ENCODE measurements around the gene COL4A4. TPM values are rescaled to one million over a fixed set of nuclear protein-coding genes. Genes with fewer than 3 reads are reported as not detected.

The COL4A4 gene
- total and polyA plus RNA-seq, 10 donors, result 2.0 to 8.4 (median 5.4) TPM

- no peaks in the 10 kb centered on the region for H3K4me1 ChIP-seq
- H3K27me3 ChIP-seq (replicated peaks in 1 of 7), result no peaks in the 10 kb centered on the region
- WGBS, 5 donors, result 58 to 66% (median 62%) methylated on average over 3 of the region's 3 CpGs
- H3K27ac ChIP-seq, result no peak overlapping the region
- H3K36me3 ChIP-seq, result peaks cover 0 to 5% (median 0%) of the 10 kb centered on the region in 6 donors
- no peak overlapping the region for H3K4me3 ChIP-seq
- no peak for TF ChIP-seq POLR2A (IDR thresholded peaks at IDR 0.05)
- TF ChIP-seq POLR2AphosphoS5 (IDR thresholded peaks at IDR 0.05), result no peak
- no peak for TF ChIP-seq CTCF (IDR thresholded peaks at IDR 0.05 in 8 of 11, conservative IDR thresholded peaks at IDR 0.05 in 3 of 11)
- intact Hi-C loops (cut with DNase I; ENCODE audit: low total_unique reads), result no loop called here
- no peak for DNase-seq
- no peaks in the 10 kb centered on the region for H3K9me3 ChIP-seq
Observed at GRCh38 chr2:227022608-227023007, 141.4 kb downstream of the COL4A4 start.

GRCh38 chr2:227020416-227020815 is 143.6 kb downstream of the COL4A4 start:
- H3K9me3 ChIP-seq, result no peaks in the 10 kb centered on the region
- H3K27me3 ChIP-seq (replicated peaks in 1 of 7), result no peaks in the 10 kb centered on the region
- H3K4me1 ChIP-seq, result no peaks in the 10 kb centered on the region
- no peak for DNase-seq
- no peak overlapping the region for H3K4me3 ChIP-seq
- no peak overlapping the region for H3K27ac ChIP-seq
- 55 to 67% (median 63%) methylated on average over 2 of the region's 2 CpGs for WGBS, 5 donors
- intact Hi-C loops (cut with DNase I; ENCODE audit: low total_unique reads), result no loop called here
- TF ChIP-seq CTCF (IDR thresholded peaks at IDR 0.05 in 8 of 11, conservative IDR thresholded peaks at IDR 0.05 in 3 of 11), result no peak
- no peak for TF ChIP-seq POLR2A (IDR thresholded peaks at IDR 0.05)
- TF ChIP-seq POLR2AphosphoS5 (IDR thresholded peaks at IDR 0.05), result no peak
- H3K36me3 ChIP-seq, result peaks cover 0 to 5% (median 0%) of the 10 kb centered on the region in 6 donors

- H3K27ac ChIP-seq, result no peak overlapping the region
- no peak for TF ChIP-seq CTCF (IDR thresholded peaks at IDR 0.05 in 8 of 11, conservative IDR thresholded peaks at IDR 0.05 in 3 of 11)
- TF ChIP-seq POLR2A (IDR thresholded peaks at IDR 0.05), result no peak
- TF ChIP-seq POLR2AphosphoS5 (IDR thresholded peaks at IDR 0.05), result no peak
- 50 to 71% (median 62%) methylated on average over 4 of the region's 4 CpGs for WGBS, 5 donors
Observed at GRCh38 chr2:227016894-227017293, 147.1 kb downstream of the COL4A4 start.

GRCh38 chr2:227013881-227014280 is 150.1 kb downstream of the COL4A4 start:
- no peak for DNase-seq
- no peak for TF ChIP-seq CTCF (IDR thresholded peaks at IDR 0.05 in 8 of 11, conservative IDR thresholded peaks at IDR 0.05 in 3 of 11)
- no peak for TF ChIP-seq POLR2AphosphoS5 (IDR thresholded peaks at IDR 0.05)
- TF ChIP-seq POLR2A (IDR thresholded peaks at IDR 0.05), result no peak
- 85 to 92% (median 87%) methylated on average over 8 of the region's 8 CpGs for WGBS, 5 donors

More at GRCh38 chr2:227016894-227017293, 147.1 kb downstream of the COL4A4 start:
- H3K36me3 ChIP-seq, result peaks cover 0 to under 1% (median 0%) of the 10 kb centered on the region in 6 donors
- H3K27me3 ChIP-seq (replicated peaks in 1 of 7), result no peaks in the 10 kb centered on the region
- no peak overlapping the region for H3K4me3 ChIP-seq
- DNase-seq, result no peak
- no peaks in the 10 kb centered on the region for H3K9me3 ChIP-seq
- H3K4me1 ChIP-seq, result no peaks in the 10 kb centered on the region
- intact Hi-C loops (cut with DNase I; ENCODE audit: low total_unique reads), result no loop called here

More at GRCh38 chr2:227013881-227014280, 150.1 kb downstream of the COL4A4 start:
- H3K4me3 ChIP-seq, result no peak overlapping the region
- no peaks in the 10 kb centered on the region for H3K4me1 ChIP-seq
- intact Hi-C loops (cut with DNase I; ENCODE audit: low total_unique reads), result no loop called here
- H3K36me3 ChIP-seq, result no peaks in the 10 kb centered on the region
- no peak overlapping the region for H3K27ac ChIP-seq
- H3K27me3 ChIP-seq (replicated peaks in 1 of 7), result no peaks in the 10 kb centered on the region
- H3K9me3 ChIP-seq, result no peaks in the 10 kb centered on the region

Measured in spleen (tissue), 11 donors.